ENCODE data around the gene PNLIPRP2. TPM values are rescaled to one million over a fixed set of nuclear protein-coding genes. Genes with fewer than 3 reads are reported as not detected.

Gene PNLIPRP2
- total RNA-seq, 2 donors from 2014 or later, result 0.64 to 0.79 TPM

GRCh38 chr10:116660860-116661259 lies 40.1 kb downstream of the PNLIPRP2 start:
- WGBS, 2 experiments (ENCODE audit: insufficient coverage in 1 of 2, insufficient read length in 1 of 2), result 73 to 79% methylated on average over 5 of the region's 5 CpGs
- Mint-ChIP-seq H3K4me1 (peaks cover 6% of the 10 kb centered on the region), H3K9me3 (no peaks in the 10 kb centered on the region)

GRCh38 chr10:116663342-116663741 lies 42.6 kb downstream of the PNLIPRP2 start:
- no peak for DNase-seq
- no peak for TF ChIP-seq CTCF (conservative IDR thresholded peaks at IDR 0.05)
- no peak overlapping the region for H3K4me3 Mint-ChIP-seq
- WGBS, 2 experiments (ENCODE audit: insufficient coverage in 1 of 2, insufficient read length in 1 of 2), result 95 to 98% methylated on average over 7 of the region's 7 CpGs
- H3K4me1 ChIP-seq (ENCODE audit: control insufficient read depth, insufficient read depth, low read length), result no peaks in the 10 kb centered on the region
- H3K9me3 ChIP-seq (ENCODE audit: control insufficient read depth, low read length), result no peaks in the 10 kb centered on the region
- H3K4me1 Mint-ChIP-seq, result peaks cover 6% of the 10 kb centered on the region
- H3K27me3 Mint-ChIP-seq (ENCODE audit: insufficient read depth), result no peaks in the 10 kb centered on the region
- H3K4me3 ChIP-seq (ENCODE audit: low read length), result no peak overlapping the region
- H3K27ac ChIP-seq (ENCODE audit: low read depth, low read length), result no peak overlapping the region
- no peaks in the 10 kb centered on the region for H3K9me3 Mint-ChIP-seq
- H3K27ac Mint-ChIP-seq, result no peak overlapping the region
- no peaks in the 10 kb centered on the region for H3K27me3 ChIP-seq (ENCODE audit: control insufficient read depth, insufficient read depth, low read length, poor library complexity, severe bottlenecking)
- H3K36me3 Mint-ChIP-seq (ENCODE audit: low read depth), result peaks cover 50% of the 10 kb centered on the region
- H3K9ac ChIP-seq (ENCODE audit: extremely low read depth, low read length, poor library complexity, severe bottlenecking), result no peak overlapping the region
- peaks cover 16% of the 10 kb centered on the region for H3K36me3 ChIP-seq (ENCODE audit: control insufficient read depth, insufficient read depth, low read length)

More at GRCh38 chr10:116660860-116661259, 40.1 kb downstream of the PNLIPRP2 start:
- no peak overlapping the region for H3K27ac ChIP-seq (ENCODE audit: low read depth, low read length)
- Mint-ChIP-seq H3K4me3 (no peak overlapping the region), H3K36me3 (ENCODE audit: low read depth) (peaks cover 26% of the 10 kb centered on the region), H3K27me3 (ENCODE audit: insufficient read depth) (no peaks in the 10 kb centered on the region), H3K27ac (no peak overlapping the region)
- no peak for TF ChIP-seq CTCF (conservative IDR thresholded peaks at IDR 0.05)
- no peak overlapping the region for H3K9ac ChIP-seq (ENCODE audit: extremely low read depth, low read length, poor library complexity, severe bottlenecking)
- H3K4me1 ChIP-seq (ENCODE audit: control insufficient read depth, insufficient read depth, low read length), result no peaks in the 10 kb centered on the region
- H3K36me3 ChIP-seq (ENCODE audit: control insufficient read depth, insufficient read depth, low read length), result no peaks in the 10 kb centered on the region
- H3K4me3 ChIP-seq (ENCODE audit: low read length), result no peak overlapping the region
- no peaks in the 10 kb centered on the region for H3K27me3 ChIP-seq (ENCODE audit: control insufficient read depth, insufficient read depth, low read length, poor library complexity, severe bottlenecking)
- H3K9me3 ChIP-seq (ENCODE audit: control insufficient read depth, low read length), result no peaks in the 10 kb centered on the region
- DNase-seq, result no peak

GRCh38 chr10:116664631-116665030 lies 43.9 kb downstream of the PNLIPRP2 start:
- DNase-seq, result no peak
- Histone ChIP-seq H3K36me3 (ENCODE audit: control insufficient read depth, insufficient read depth, low read length) (peaks cover 16% of the 10 kb centered on the region), H3K9me3 (ENCODE audit: control insufficient read depth, low read length) (no peaks in the 10 kb centered on the region), H3K27ac (ENCODE audit: low read depth, low read length) (no peak overlapping the region), H3K4me1 (ENCODE audit: control insufficient read depth, insufficient read depth, low read length) (no peaks in the 10 kb centered on the region), H3K4me3 (ENCODE audit: low read length) (no peak overlapping the region), H3K27me3 (ENCODE audit: control insufficient read depth, insufficient read depth, low read length, poor library complexity, severe bottlenecking) (no peaks in the 10 kb centered on the region), H3K9ac (ENCODE audit: extremely low read depth, low read length, poor library complexity, severe bottlenecking) (no peak overlapping the region)
- Mint-ChIP-seq H3K9me3 (no peaks in the 10 kb centered on the region), H3K4me1 (peaks cover 13% of the 10 kb centered on the region), H3K27me3 (ENCODE audit: insufficient read depth) (no peaks in the 10 kb centered on the region), H3K36me3 (ENCODE audit: low read depth) (peaks cover 56% of the 10 kb centered on the region), H3K27ac (peak overlapping the region; percentile 61), H3K4me3 (no peak overlapping the region)
- 92 to 96% methylated on average over 5 of the region's 5 CpGs for WGBS, 2 experiments (ENCODE audit: insufficient coverage in 1 of 2, insufficient read length in 1 of 2)
- no peak for TF ChIP-seq CTCF (conservative IDR thresholded peaks at IDR 0.05)

All from endodermal cell (in vitro differentiated cells).